Measurements from ENCODE around the gene HOXC11.
A peak's percentile ranks its signal among the peaks of the same experiment; 100 is the strongest.

Gene HOXC11

DNA sequence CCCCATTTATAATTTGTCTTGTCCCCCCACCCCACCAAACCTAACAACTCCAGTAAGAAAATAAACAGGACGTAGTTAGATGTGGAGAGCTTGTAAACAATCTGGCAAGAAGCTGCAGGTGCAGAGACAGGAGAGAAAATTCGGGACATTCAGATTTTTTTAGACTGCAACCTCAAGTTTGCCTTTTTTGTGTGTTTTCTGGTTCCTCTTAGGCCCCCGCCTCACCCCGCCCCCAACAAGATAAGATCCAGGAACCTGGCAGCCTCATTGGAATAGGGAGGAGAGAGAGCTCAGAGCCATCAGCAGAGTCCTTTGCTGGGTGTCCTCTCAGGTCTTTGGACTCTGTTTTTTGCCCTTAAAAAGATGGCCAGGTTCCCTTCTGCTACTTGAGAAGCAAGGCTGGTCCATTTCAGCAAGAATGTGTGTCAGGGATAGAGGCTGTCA is 14.9 kb downstream of the HOXC11 start:
- DNase-seq = no peak

GRCh38 chr12:53988541-53989226 is 15.8 kb downstream of the HOXC11 start:
- no peak for DNase-seq

DNA sequence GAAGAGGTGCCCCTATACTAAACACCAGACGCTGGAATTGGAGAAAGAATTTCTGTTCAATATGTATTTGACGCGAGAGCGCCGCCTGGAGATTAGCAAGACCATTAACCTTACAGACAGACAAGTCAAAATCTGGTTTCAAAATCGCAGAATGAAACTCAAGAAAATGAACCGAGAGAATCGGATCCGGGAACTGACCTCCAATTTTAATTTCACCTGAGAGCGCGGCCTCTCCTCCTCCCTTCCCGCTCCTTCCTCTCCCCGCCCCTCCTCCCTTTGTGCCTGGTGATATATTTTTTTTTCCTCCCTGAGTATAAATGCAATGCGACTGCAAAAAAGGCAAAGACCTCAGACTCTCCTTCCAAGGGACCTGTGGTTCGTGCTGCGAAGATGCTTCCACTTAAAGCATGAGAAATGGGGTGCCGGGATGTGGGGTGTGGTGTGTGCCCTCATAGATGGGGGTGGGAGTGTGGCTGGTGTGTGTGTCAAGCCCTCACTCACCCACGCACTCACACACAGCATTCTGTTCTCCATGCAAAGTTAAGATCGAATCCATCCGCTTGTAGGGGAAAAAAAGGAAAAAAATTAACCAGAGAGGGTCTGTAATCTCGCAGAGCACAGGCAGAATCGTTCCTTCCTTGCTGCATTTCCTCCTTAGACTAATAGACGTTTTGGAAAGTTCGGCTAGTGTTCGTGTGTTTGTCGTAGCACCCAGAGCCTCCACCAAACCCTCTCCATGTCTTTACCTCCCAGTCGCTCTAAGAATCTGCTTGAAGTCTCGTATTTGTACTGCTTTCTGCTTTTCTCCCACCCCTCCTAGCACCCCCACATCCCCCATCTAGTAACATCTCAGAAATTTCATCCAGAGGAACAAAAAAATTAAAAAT is 16.5 kb downstream of the HOXC11 start:
- no peak for DNase-seq

DNA sequence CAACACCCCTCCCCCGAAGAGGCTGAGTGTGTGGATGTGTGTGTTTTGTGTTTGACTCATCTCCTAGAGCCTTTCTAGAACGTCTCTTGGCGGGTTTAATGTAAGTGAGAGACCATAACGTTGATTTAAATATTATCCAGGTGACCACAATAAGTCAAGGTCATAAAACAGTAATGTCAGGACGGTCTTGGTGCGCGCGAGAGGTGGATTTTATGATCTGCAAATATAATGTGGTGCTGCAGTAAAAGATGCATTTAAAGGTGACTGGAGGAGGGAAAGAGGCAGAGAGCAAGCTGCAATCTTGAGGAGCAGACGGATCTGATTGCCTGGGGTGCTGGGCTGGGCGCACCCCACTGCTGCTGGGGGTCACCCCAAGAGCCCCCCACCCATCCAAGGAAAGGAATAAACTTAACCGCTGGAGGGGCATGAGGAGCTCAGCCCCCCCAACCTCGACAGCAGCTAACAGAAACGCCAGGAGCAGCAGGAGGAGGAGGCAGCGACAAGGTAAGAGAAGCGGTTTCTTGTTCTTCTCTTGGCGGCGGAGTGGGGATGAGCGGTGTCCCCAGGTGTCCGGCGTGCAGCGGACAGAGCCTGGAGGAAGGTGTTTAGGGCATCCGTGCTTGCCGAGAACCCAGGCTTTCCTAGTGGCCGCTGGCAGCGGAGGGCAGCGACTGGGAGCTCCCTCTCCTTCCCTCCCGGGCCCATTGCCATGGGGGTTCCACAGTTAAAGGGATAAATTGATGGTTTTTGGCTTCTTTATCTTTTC is 17.6 kb downstream of the HOXC11 start:
- DNase-seq = no peak

DNA sequence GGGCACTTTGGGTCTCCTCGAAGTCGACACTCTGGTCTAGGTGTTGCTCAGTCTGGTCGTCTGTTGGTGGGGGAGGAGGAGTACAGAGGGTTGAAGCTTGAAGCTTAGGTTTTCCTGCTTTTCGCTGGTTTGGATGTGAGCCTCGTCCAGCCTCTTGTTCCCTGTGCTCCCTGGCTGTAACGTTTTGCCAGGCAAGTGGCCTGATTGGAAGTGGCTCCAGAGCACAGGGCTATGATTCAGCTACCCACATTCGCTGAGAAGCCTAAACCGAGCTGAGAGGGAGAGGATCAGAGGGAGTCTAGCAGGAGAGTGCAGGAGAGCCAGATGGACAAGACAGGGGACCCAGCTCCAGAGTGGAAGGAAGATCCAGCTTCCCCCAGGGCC is 18.1 kb downstream of the HOXC11 start:
- no peak for DNase-seq

- no peak for DNase-seq
Observed at GRCh38 chr12:53992377-53992889, 19.5 kb downstream of the HOXC11 start.

- no peak for DNase-seq
Observed at GRCh38 chr12:53993162-53994008, 20.5 kb downstream of the HOXC11 start.

DNA sequence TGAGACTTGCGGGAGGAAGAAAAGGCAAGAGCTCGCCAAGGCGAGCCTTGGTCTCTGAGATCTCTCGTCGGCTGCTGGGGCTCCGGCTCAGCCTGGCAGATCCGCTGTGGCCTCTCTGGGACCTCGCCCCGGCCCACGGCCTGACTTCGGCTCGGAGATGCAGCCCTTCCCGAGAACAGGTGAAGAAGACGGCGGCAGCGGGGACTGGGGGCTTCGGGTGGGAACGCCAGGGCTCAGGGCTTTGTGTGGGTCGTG is 21.0 kb downstream of the HOXC11 start:
- no peak for DNase-seq

GRCh38 chr12:53994264-53995001 is 21.5 kb downstream of the HOXC11 start:
- DNase-seq = no peak

GRCh38 chr12:53995002-53995377 is 22.1 kb downstream of the HOXC11 start:
- no peak for DNase-seq

DNA sequence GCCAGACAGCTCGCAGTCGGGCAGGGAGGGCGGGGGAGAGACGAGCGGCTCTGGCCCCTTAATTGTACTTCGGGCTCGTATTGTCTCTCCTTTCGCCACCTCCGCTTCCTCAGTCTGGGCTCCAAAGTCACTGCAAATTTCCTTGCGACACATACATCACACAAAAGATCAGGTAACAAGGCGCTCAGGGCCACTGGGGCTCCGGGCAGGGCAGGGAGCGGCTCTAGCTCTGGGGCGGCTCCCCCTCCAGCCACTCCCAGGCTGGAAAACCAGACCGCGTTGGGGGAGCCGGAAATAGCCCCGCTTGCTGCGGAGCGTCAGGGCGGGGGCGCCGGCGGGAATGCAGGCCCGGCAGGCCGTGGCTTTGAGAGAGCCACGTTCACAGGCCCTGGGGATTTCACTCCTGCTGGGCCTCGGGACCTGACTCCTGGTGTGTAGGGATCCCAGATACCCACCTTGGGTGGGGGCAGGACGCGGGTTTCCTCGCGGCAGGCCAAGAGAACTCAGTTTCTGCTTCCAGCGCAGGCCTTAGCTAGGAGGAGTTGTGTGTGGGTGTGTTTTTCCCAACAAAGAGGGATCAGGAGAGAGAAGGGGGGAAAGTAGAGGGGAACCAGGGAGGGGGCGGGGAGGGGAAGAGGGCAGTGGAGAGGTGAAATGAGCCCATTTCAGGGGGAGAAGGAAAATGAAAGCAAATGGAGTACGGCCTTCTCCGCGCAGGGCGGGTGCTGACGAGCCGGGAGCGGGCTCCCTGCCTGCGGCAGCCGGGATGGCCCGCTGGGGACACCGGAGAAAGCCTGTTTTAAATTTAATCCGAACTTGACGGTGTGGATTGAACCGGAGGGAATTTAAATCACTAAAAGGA is 22.7 kb downstream of the HOXC11 start:
- DNase-seq = peak; percentile 30

- no peak for DNase-seq
Observed at GRCh38 chr12:53996240-53997203, 23.6 kb downstream of the HOXC11 start.

DNA sequence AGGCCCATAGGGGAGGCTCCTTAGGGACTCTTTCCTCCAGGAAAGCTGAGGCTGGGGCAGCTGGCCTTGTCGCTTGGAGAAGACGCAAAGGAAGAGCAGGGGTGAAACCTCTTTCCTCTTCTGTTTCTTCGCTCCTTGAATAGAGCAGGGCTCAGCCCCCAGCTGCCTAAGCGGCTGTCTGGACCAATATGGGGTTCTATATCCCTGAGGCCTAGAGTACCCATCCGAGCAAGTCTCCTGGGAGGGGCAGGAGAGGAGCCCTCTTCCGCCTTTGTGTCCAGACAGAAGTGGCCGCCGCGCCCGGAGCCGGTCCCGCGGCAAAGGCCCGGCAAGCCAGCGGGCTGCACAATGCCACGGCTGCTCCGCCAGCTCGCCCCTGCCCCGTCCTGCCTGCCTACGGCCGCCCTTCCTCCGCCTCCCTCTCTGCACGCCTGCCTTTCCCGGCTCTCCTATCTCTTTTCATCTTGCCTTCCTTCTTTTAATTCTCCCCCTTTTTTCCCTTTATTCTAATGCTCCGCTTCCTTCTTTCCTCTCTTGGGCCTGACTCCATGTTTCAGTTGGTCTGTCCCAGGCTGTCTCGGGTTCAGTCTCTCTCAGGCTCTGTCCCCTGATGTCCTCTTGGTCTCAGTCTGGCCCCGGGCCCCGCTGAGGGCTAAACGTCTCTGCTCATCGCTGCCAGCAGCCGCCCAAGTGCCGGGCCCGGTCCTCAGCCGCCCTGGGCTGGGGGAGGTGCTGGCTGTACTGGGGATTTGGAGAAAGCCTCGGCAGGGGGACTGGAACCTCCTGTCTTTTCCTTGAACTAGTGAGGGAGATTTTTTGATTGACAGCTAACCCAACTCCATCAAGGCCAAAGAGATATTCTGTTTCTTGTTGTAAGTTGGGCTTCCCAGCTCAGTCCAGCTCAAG is 24.5 kb downstream of the HOXC11 start:
- no peak for DNase-seq

GRCh38 chr12:53998110-53998899 is 25.4 kb downstream of the HOXC11 start:
- DNase-seq = no peak

- DNase-seq = no peak
Observed at GRCh38 chr12:53998900-53999236, 25.9 kb downstream of the HOXC11 start.

- peak; percentile 36 for DNase-seq
Observed at GRCh38 chr12:53999559-54000115, 26.7 kb downstream of the HOXC11 start.
